ENCODE results near the gene ZSCAN16. TPM values are rescaled to one million over a fixed set of nuclear protein-coding genes. Genes with fewer than 3 reads are reported as not detected.

The ZSCAN16 gene
- total RNA-seq, 4 donors from 2014 or later = 7.0 to 22.3 (median 12.6) TPM

GRCh38 chr6:28153546-28153945 lies 29.1 kb downstream of the ZSCAN16 start:
- no peaks in the 10 kb centered on the region for H3K9me3 ChIP-seq
- no peak for DNase-seq
- H3K4me1 ChIP-seq = no peaks in the 10 kb centered on the region
- H3K27me3 ChIP-seq = no peaks in the 10 kb centered on the region
- no peak for TF ChIP-seq CTCF (IDR thresholded peaks at IDR 0.05)
- no peak for TF ChIP-seq POLR2A (IDR thresholded peaks at IDR 0.05)
- peaks cover 0 to 82% (median 4%) of the 10 kb centered on the region in 3 donors for H3K36me3 ChIP-seq
- H3K4me3 ChIP-seq = no peak overlapping the region
- no peak overlapping the region for H3K27ac ChIP-seq

- TF ChIP-seq CTCF (IDR thresholded peaks at IDR 0.05) (no peak), POLR2A (IDR thresholded peaks at IDR 0.05) (no peak)
- Histone ChIP-seq H3K27ac (no peak overlapping the region), H3K4me1 (no peaks in the 10 kb centered on the region), H3K9me3 (no peaks in the 10 kb centered on the region), H3K27me3 (no peaks in the 10 kb centered on the region), H3K4me3 (no peak overlapping the region), H3K36me3 (peaks cover 0 to 74% (median 4%) of the 10 kb centered on the region in 3 donors)
- no peak for DNase-seq
Measured at GRCh38 chr6:28154357-28154756, 29.9 kb downstream of the ZSCAN16 start.

GRCh38 chr6:28158318-28158717 lies 33.9 kb downstream of the ZSCAN16 start:
- no peak for DNase-seq
- Histone ChIP-seq H3K4me1 (peaks cover 0 to 8% (median 0%) of the 10 kb centered on the region in 4 donors), H3K9me3 (no peaks in the 10 kb centered on the region), H3K36me3 (peaks cover 0 to 36% (median 1%) of the 10 kb centered on the region in 3 donors), H3K4me3 (no peak overlapping the region), H3K27me3 (no peaks in the 10 kb centered on the region), H3K27ac (no peak overlapping the region)
- TF ChIP-seq POLR2A (IDR thresholded peaks at IDR 0.05) (no peak), CTCF (IDR thresholded peaks at IDR 0.05) (no peak)

GRCh38 chr6:28159029-28159607 lies 34.7 kb downstream of the ZSCAN16 start:
- TF ChIP-seq POLR2A (IDR thresholded peaks at IDR 0.05) (no peak), CTCF (IDR thresholded peaks at IDR 0.05) (no peak)
- Histone ChIP-seq H3K36me3 (peaks cover 0 to 28% (median 0%) of the 10 kb centered on the region in 3 donors), H3K27ac (no peak overlapping the region), H3K4me3 (no peak overlapping the region), H3K27me3 (no peaks in the 10 kb centered on the region), H3K4me1 (peaks cover 0 to 8% (median 0%) of the 10 kb centered on the region in 4 donors), H3K9me3 (no peaks in the 10 kb centered on the region)
- DNase-seq = no peak

- H3K4me1 ChIP-seq = peaks cover 0 to 8% (median 0%) of the 10 kb centered on the region in 4 donors
- TF ChIP-seq CTCF (IDR thresholded peaks at IDR 0.05) (no peak), POLR2A (IDR thresholded peaks at IDR 0.05) (no peak)
- H3K4me3 ChIP-seq = no peak overlapping the region
- no peaks in the 10 kb centered on the region for H3K27me3 ChIP-seq
- H3K36me3 ChIP-seq = peaks cover 0 to 17% (median 0%) of the 10 kb centered on the region in 3 donors
- no peak for DNase-seq
- no peaks in the 10 kb centered on the region for H3K9me3 ChIP-seq
- no peak overlapping the region for H3K27ac ChIP-seq
Measured at GRCh38 chr6:28160233-28160632, 35.8 kb downstream of the ZSCAN16 start.

Measured in Peyer's patch (tissue), 4 donors.